Fibroblast of pulmonary artery (primary cell): ENCODE data around the gene PAFAH1B1.

ENCODE experiments used
- DNase-seq: peaks from one replicate; pipeline ENCODE4 v3.0.0-alpha.2; 2010; ENCODE audit warnings: low read depth
- H3K4me3 ChIP-seq: replicated peaks from 2 replicates; pipeline ENCODE4 v1.5.1; 2011; ENCODE audit warnings: low read depth, mild to moderate bottlenecking, control low read depth, low read length, moderate library complexity
- TF ChIP-seq, protein P1 (sequence below): IDR thresholded peaks from 2 replicates; pipeline ENCODE4 v1.5.1; 2011; ENCODE audit warnings: mild to moderate bottlenecking, control low read depth, low read length, inconsistent platforms; ENCODE audit errors: missing control alignments

Gene PAFAH1B1

DNA sequence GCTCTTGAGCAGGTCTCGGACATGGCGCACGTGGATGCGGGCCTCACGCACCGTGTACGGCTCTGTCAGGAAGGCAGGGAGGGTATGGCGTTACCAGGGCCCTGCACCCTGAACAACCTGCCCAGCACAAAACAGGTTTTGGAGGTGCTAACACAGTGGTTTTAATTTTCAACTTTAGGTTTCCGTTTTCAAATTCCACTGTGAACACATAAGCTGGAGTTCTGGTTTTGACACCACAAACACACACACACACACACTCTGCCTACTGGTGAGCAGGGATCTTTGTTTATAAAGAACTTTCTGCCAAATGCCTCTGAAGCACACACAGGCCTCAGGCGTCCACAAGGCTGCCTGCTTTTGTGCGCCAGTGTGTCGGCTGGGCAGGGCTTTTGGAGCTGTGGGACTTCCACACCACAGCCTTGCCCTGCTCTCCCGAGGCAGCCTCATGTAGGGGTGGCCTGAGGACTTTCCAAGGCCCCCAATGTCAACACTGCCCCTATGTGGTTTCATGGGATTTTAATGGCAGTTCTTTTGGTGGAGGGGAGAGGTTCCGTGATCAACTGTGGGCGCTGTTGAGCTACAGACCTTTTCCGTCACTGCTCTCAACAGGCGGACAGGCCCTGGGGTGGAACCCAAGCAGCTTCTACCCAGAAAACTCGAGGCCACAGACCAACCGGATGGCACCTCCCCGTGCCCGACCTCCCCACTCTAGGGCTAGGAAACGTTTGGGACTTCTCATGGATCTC is 108.7 kb downstream of the PAFAH1B1 start:
- TF ChIP-seq, protein P1, sequence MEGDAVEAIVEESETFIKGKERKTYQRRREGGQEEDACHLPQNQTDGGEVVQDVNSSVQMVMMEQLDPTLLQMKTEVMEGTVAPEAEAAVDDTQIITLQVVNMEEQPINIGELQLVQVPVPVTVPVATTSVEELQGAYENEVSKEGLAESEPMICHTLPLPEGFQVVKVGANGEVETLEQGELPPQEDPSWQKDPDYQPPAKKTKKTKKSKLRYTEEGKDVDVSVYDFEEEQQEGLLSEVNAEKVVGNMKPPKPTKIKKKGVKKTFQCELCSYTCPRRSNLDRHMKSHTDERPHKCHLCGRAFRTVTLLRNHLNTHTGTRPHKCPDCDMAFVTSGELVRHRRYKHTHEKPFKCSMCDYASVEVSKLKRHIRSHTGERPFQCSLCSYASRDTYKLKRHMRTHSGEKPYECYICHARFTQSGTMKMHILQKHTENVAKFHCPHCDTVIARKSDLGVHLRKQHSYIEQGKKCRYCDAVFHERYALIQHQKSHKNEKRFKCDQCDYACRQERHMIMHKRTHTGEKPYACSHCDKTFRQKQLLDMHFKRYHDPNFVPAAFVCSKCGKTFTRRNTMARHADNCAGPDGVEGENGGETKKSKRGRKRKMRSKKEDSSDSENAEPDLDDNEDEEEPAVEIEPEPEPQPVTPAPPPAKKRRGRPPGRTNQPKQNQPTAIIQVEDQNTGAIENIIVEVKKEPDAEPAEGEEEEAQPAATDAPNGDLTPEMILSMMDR, result no peak
- no peak for DNase-seq

DNA sequence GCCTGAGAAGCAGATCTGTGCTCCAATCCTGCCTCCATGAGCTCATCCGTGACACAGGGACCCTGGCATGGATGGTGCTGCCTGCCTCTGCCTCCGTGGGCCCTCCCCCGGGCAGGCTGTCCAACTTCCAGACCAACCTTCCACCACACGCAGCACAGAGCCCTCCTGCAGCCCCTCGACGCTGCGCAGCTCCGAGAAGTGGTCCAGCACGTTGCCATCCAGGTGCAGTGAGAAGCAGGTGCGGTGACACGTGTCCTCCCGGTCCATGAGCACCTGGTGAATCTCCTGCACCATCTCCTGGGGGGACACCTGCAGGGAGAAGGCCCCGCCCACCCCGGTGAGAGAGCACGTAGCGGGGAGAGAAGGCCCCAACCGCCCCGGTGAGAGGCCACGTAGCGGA is 109.7 kb downstream of the PAFAH1B1 start:
- TF ChIP-seq, protein P1, result no peak
- no peak overlapping the region for H3K4me3 ChIP-seq
- DNase-seq, result no peak

More for the DNA sequence above, 108.7 kb downstream of the PAFAH1B1 start:
- no peak overlapping the region for H3K4me3 ChIP-seq

DNA sequence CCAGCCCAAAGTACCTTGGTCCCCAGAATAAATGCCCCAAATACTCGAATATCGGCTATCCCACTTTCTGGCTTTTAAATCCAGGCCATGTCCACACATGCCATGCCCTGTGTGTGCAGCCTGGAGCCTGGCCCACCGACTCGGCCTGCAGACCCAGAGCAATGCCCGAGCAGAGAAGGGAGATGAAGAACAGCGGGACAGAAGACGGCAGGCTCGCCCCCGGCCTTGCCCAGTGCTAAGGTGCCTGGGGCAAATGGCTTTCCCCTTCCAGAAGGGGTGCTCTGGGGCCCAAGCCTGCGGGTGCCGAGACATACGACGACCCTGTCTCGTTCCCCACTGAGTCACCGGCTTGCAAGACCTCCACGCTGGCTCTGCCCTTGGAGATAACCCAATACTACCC is 110.2 kb downstream of the PAFAH1B1 start:
- TF ChIP-seq, protein P1, result no peak
- H3K4me3 ChIP-seq, result no peak overlapping the region
- no peak for DNase-seq

DNA sequence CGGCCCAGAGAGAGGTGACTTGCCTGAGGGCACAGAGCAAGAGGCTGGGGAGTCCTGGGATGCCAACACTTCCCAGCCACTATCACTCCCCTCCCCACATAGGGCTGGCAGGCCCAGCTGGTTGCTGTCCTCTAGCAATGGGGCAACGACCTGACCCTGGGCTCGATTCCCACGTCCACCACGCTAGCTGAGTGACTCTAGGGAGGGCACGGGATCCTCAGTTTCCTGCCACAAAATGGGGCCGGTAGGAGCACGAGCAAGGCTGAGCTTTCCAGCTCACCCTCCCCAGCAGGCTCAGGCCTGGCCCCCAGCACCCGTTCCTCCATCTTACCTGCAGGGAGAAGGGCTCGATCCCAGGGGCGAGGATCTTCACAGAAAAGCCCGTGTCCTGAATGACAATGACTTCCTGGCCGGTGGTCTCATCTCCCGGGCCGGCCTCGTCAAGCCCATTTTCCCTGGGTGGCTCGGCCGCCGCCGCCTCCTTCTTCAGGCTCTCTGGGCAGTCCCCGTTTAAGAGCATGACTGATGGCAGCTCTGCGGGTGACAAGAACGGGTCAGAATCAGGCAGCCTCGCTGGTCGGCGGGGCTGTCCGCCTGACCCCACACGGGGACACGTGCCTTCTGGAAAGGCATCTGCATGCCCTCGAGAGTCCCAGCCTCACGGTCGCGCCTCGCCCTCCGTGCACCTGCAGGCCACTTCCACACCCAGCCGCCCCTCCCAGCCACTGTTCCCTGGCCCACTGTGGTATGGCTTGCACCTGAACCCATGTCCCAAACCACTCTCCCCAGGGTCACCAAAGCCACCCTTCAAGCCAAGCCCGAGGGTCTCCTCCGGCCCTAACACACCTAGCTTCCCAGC is 110.8 kb downstream of the PAFAH1B1 start:
- no peak overlapping the region for H3K4me3 ChIP-seq
- no peak for DNase-seq
- TF ChIP-seq, protein P1, result no peak

DNA sequence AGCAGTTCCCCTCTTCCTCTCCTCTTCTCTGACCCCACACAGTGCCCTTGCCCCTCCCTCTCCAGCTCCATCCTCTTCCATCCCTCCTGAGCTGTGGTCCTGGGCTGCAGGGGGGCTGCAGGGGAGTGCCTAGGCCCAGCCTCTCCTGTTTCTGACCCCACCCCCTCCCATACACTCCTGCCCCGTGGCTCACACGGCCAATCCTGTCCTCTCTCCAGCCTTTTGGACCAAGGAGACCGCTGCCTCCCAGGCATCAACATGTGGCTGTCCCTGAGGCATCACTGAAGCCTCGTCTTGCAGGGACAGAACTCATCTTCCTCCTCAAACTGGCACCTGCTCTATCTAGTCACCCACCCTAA is 111.4 kb downstream of the PAFAH1B1 start:
- TF ChIP-seq, protein P1, result no peak
- H3K4me3 ChIP-seq, result no peak overlapping the region
- no peak for DNase-seq

DNA sequence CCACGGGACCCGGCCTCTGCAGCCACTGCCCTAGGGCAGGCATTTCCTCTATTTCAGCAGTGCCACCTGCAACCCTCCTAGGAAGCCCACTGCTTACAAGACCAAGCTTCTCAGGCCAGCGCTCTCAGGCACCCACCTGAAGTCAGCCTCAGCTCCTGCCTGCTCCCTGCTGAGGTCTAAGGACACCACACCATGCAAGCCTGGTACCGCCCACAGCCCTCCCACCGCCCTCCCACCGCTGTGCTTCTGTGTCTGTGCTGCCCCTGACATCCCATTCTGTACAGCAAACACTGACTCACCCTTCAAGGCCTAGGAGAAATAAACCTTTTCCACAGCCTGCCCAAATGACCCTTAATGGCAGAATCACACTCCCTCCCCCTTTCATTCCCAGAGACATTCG is 111.8 kb downstream of the PAFAH1B1 start:
- TF ChIP-seq, protein P1, result no peak
- DNase-seq, result peak; percentile 45
- no peak overlapping the region for H3K4me3 ChIP-seq
